ENCODE data around the gene PRG3.

PRG3 gene

DNA sequence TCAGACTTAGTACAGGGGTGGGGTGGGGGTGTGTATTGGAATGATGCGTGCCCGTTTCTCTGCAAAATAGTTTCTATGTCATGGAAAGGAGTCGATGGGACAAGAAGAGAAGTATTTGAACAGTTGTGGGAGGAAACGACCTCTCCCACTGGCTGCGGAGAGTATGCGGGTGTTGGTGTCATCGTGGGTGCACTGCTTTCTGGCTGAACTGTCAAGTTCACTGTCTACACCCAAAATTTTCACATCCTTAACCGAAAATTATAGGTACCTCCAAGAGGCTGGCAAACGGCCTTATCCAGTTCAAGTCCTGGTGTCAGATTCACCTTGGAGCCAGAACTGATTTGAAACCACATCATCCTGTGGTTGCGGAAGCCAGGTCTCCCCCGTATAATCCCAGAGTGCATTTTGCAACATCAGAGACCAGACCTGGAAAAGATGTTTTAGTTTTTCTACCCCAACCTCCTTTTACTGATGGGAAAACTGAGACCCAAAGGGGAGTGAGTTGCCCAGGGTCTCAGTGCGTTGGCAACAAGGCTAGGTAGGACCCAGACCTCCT is 44.8 kb downstream of the PRG3 start:
- DNase-seq (ENCODE audit: low read depth), result no peak

- no peak for DNase-seq (ENCODE audit: low read depth)
Measured at GRCh38 chr11:57335343-57336110, 45.4 kb downstream of the PRG3 start, which contains the start of gene SSRP1. TSS of gene SSRP1 (minus strand) at chr11:57335892. CDS start at chr11:57335121, 771 bp downstream.

- no peak for DNase-seq (ENCODE audit: low read depth)
Measured at GRCh38 chr11:57335023-57335342, 46.0 kb downstream of the PRG3 start.

DNA sequence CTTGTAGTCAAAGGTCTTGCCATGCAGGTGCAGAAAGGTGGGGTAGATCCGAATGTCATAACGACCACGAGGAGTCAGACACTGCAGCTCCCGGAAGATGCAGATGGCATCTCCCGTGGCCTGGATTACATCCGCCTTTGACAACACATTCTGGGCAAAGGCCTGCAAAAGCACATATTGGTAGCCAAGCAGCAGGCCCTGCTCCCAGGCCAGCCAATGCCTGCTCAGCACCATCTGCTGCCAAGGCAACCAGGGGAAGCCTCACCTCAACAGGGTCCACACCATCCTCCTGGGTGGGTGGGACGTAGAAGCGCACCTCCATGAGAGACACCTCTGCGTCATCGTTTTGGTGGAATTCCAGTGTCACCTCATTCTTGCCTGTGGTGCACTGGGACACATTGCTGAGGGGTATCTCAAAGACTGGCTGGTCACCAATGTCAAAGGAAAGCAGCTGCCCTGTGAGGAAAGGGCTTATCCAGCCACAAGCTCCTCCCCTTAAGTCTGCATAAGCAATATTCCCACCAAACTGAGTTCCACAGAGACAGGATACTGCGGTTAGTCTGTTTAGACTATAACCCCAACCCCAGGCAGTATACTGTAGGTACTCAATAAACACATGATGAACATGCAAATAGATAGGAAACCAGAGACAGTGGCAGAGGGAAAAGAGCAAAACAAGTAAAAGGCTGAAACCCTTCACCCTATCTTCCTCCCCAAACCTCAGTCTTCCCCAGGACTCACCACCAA is 48.1 kb downstream of the PRG3 start:
- DNase-seq (ENCODE audit: low read depth), result no peak

DNA sequence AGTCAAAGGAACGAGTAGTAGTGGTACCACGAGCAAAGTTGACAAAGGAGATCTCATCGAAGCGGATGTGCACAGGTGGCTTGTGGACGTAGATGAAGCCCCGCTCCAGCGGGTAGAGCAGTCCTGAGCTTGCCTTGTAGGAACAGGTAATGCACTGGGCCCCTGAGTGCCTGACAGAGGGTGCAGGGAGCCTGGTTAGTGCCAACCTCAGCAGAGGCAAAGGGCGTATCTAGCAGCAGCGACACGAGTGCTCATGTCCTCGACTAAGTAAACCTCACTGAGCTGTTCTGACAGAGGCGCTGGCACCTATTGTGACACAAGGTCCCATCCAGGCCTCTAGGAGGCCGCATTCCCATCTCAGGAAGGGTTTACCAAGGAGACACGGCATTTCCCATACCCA is 49.2 kb downstream of the PRG3 start:
- DNase-seq (ENCODE audit: low read depth), result no peak

- no peak for DNase-seq (ENCODE audit: low read depth)
Measured at GRCh38 chr11:57330029-57330428, 50.9 kb downstream of the PRG3 start.

DNA sequence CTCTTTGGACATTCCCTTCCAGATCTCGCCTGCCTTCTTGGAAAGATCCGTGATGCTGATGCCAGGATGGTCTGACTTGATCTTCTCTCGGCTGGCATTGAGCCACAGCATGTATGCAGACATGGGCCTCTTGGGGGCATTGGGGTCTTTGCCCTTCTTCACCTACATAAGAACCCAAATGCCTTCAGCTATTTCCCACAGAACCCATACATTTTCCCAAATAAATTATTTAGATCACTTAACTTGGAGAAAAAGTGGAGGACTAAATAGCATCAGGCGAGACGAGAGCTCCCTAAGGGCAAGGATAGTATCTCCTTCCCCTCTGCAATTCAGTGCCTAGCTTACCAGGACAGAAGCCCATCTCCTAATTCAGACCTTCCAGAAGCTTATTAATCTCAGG is 53.2 kb downstream of the PRG3 start:
- no peak for DNase-seq (ENCODE audit: low read depth)
